ENCODE results near the gene CLASP2. TPM values are rescaled to one million over a fixed set of nuclear protein-coding genes. Genes with fewer than 3 reads are reported as not detected.

Gene CLASP2
- total RNA-seq, 1 experiment from 2014 or later: 40.4 TPM

- no TSS peak for BruUV-seq (replicated peaks)
- ChIA-PET POLR2A (no interaction called here), CTCF (no interaction called here)
- intact Hi-C loops (cut with micrococcal nuclease; ENCODE audit: unreplicated experiment): no loop called here
- Histone ChIP-seq H3K36me3 (ENCODE audit: control insufficient read depth, insufficient read depth, low read length) (no peaks in the 10 kb centered on the region), H3K27ac (ENCODE audit: low read length) (no peak overlapping the region), H3K4me1 (ENCODE audit: control insufficient read depth, insufficient read depth, low read length) (no peaks in the 10 kb centered on the region), H3K27me3 (ENCODE audit: control insufficient read depth, insufficient read depth, low read length) (no peaks in the 10 kb centered on the region), H3K9me3 (ENCODE audit: control insufficient read depth, insufficient read depth, low read depth, low read length) (peaks cover 14% of the 10 kb centered on the region), H3K4me3 (ENCODE audit: low read depth in 2 of 2, low read length in 2 of 2) (no peak overlapping the region)
- TF ChIP-seq, protein P1, sequence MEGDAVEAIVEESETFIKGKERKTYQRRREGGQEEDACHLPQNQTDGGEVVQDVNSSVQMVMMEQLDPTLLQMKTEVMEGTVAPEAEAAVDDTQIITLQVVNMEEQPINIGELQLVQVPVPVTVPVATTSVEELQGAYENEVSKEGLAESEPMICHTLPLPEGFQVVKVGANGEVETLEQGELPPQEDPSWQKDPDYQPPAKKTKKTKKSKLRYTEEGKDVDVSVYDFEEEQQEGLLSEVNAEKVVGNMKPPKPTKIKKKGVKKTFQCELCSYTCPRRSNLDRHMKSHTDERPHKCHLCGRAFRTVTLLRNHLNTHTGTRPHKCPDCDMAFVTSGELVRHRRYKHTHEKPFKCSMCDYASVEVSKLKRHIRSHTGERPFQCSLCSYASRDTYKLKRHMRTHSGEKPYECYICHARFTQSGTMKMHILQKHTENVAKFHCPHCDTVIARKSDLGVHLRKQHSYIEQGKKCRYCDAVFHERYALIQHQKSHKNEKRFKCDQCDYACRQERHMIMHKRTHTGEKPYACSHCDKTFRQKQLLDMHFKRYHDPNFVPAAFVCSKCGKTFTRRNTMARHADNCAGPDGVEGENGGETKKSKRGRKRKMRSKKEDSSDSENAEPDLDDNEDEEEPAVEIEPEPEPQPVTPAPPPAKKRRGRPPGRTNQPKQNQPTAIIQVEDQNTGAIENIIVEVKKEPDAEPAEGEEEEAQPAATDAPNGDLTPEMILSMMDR (IDR thresholded peaks at IDR 0.05): no peak
- TF ChIP-seq TCF7L2 (IDR thresholded peaks at IDR 0.05; ENCODE audit: low read depth, low read length) (no peak), POLR2AphosphoS5 (IDR thresholded peaks at IDR 0.05; ENCODE audit: low read depth, low read length) (no peak), REST (IDR thresholded peaks at IDR 0.05; ENCODE audit: insufficient read depth in 1 of 2, low read depth in 2 of 2, low read length in 1 of 2) (no peak), SIN3A (IDR thresholded peaks at IDR 0.05; ENCODE audit: borderline replicate concordance, insufficient read depth, low read depth, low read length) (no peak)
- no peak for ATAC-seq
- DNase-seq (ENCODE audit: low read depth, low spot score): no peak
- in situ Hi-C loops (cut with HindIII; ENCODE audit: low pct_unique_long_range_greater_than_20kb, low sequenced_read_pairs): no loop called here
Observed at GRCh38 chr3:33704891-33705290, 13.2 kb downstream of the CLASP2 start.

GRCh38 chr3:33699275-33699674 lies 18.8 kb downstream of the CLASP2 start:
- H3K9me3 ChIP-seq (ENCODE audit: control insufficient read depth, insufficient read depth, low read depth, low read length): peaks cover 24% of the 10 kb centered on the region
- H3K36me3 ChIP-seq (ENCODE audit: control insufficient read depth, insufficient read depth, low read length): no peaks in the 10 kb centered on the region
- ATAC-seq (no peak), DNase-seq (ENCODE audit: low read depth, low spot score) (no peak)
- BruUV-seq (replicated peaks): no TSS peak
- H3K4me1 ChIP-seq (ENCODE audit: control insufficient read depth, insufficient read depth, low read length): no peaks in the 10 kb centered on the region
- H3K27me3 ChIP-seq (ENCODE audit: control insufficient read depth, insufficient read depth, low read length): no peaks in the 10 kb centered on the region
- ChIA-PET POLR2A (no interaction called here), CTCF (no interaction called here)
- intact Hi-C loops (cut with micrococcal nuclease; ENCODE audit: unreplicated experiment): no loop called here
- no peak overlapping the region for H3K27ac ChIP-seq (ENCODE audit: low read length)
- in situ Hi-C loops (cut with HindIII; ENCODE audit: low pct_unique_long_range_greater_than_20kb, low sequenced_read_pairs): no loop called here
- TF ChIP-seq, protein P1 (IDR thresholded peaks at IDR 0.05): no peak
- TF ChIP-seq SIN3A (IDR thresholded peaks at IDR 0.05; ENCODE audit: borderline replicate concordance, insufficient read depth, low read depth, low read length) (no peak), POLR2AphosphoS5 (IDR thresholded peaks at IDR 0.05; ENCODE audit: low read depth, low read length) (no peak), REST (IDR thresholded peaks at IDR 0.05; ENCODE audit: insufficient read depth in 1 of 2, low read depth in 2 of 2, low read length in 1 of 2) (no peak)
- H3K4me3 ChIP-seq (ENCODE audit: low read depth in 2 of 2, low read length in 2 of 2): no peak overlapping the region

Measured in Panc1 (cell line).